ENCODE data around the gene CPNE4. TPM values are rescaled to one million over a fixed set of nuclear protein-coding genes. Genes with fewer than 3 reads are reported as not detected.
A peak's percentile ranks its signal among the peaks of the same experiment; 100 is the strongest.

The CPNE4 gene
- total RNA-seq, 1 donor from 2014 or later = not detected

DNA sequence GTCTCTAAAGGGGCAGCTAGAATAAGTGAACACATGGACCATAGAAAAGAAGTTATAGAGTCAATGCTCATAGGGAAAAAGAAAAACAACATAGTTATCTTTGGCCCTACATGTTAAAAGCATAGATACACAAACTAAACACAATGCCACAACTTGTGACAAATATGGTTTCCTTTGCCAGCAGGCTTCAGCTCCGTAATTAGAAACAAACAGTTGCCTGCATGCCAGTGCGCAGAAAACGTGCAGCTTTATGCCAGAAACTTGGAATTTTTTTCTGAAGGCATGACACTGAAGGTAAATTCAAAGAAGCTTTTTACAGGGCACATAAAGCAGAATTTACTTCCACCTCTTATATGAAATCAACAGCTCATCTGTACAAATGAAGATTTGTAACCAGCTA, 2.2 kb upstream of the CPNE4 start:
- peaks cover 5% of the 10 kb centered on the region for H3K4me1 Mint-ChIP-seq (ENCODE audit: unreplicated experiment)
- H3K9me3 Mint-ChIP-seq (ENCODE audit: unreplicated experiment) = no peaks in the 10 kb centered on the region
- TF ChIP-seq, protein P1, sequence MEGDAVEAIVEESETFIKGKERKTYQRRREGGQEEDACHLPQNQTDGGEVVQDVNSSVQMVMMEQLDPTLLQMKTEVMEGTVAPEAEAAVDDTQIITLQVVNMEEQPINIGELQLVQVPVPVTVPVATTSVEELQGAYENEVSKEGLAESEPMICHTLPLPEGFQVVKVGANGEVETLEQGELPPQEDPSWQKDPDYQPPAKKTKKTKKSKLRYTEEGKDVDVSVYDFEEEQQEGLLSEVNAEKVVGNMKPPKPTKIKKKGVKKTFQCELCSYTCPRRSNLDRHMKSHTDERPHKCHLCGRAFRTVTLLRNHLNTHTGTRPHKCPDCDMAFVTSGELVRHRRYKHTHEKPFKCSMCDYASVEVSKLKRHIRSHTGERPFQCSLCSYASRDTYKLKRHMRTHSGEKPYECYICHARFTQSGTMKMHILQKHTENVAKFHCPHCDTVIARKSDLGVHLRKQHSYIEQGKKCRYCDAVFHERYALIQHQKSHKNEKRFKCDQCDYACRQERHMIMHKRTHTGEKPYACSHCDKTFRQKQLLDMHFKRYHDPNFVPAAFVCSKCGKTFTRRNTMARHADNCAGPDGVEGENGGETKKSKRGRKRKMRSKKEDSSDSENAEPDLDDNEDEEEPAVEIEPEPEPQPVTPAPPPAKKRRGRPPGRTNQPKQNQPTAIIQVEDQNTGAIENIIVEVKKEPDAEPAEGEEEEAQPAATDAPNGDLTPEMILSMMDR (IDR thresholded peaks at IDR 0.05) = no peak
- no peaks in the 10 kb centered on the region for H3K36me3 Mint-ChIP-seq (ENCODE audit: unreplicated experiment)
- H3K4me3 Mint-ChIP-seq (ENCODE audit: unreplicated experiment) = no peak overlapping the region
- peaks cover 69% of the 10 kb centered on the region for H3K27me3 Mint-ChIP-seq (ENCODE audit: unreplicated experiment)
- no peak for DNase-seq (ENCODE audit: extremely low spot score, unreplicated experiment)
- no peak overlapping the region for H3K27ac Mint-ChIP-seq (ENCODE audit: unreplicated experiment)

DNA sequence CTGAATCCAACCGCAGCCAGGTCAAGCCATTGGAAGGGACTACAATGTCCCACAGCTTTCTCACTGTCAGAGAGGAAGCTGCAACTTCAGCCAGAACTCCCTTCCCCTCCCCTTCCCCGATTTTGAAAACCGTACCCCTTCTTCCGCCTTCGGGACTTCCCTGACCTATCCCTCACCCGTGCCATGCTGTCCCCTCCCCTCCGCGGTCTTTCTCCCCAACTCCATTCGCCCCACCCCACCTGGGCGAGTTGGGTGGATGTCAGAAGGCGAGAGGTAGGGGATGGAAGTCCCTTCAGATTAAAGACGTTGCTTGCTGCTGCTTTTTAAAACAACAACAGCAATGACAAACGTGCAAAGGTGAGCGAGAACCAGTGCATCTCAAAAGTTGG, 723 bp downstream of the CPNE4 start:
- H3K36me3 Mint-ChIP-seq (ENCODE audit: unreplicated experiment) = no peaks in the 10 kb centered on the region
- no peak overlapping the region for H3K4me3 Mint-ChIP-seq (ENCODE audit: unreplicated experiment)
- no peak for DNase-seq (ENCODE audit: extremely low spot score, unreplicated experiment)
- H3K9me3 Mint-ChIP-seq (ENCODE audit: unreplicated experiment) = no peaks in the 10 kb centered on the region
- no peak overlapping the region for H3K27ac Mint-ChIP-seq (ENCODE audit: unreplicated experiment)
- H3K27me3 Mint-ChIP-seq (ENCODE audit: unreplicated experiment) = peaks cover 66% of the 10 kb centered on the region
- peaks cover 5% of the 10 kb centered on the region for H3K4me1 Mint-ChIP-seq (ENCODE audit: unreplicated experiment)
- TF ChIP-seq, protein P1 (IDR thresholded peaks at IDR 0.05) = no peak

DNA sequence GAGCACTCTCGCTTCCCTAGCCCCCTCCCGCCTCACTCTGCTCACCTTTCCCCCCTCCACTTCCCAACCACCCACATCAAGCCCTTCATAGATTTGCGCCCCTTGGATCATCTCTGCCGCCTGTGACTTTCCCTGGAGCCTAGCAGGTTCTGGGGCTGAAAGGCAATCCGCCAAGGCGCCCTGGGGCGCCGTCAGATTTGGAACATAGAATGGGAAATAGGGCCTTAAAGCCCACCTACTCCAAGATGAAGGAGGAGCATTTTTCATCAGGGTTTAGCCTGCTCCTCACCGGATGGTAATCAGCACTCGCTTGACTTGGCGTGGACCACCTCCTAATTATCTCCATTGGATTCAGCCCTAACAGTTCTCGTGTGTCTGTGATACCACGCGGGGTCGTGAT, 1.3 kb downstream of the CPNE4 start:
- Mint-ChIP-seq H3K27me3 (ENCODE audit: unreplicated experiment) (peaks cover 64% of the 10 kb centered on the region), H3K9me3 (ENCODE audit: unreplicated experiment) (no peaks in the 10 kb centered on the region), H3K4me3 (ENCODE audit: unreplicated experiment) (no peak overlapping the region), H3K4me1 (ENCODE audit: unreplicated experiment) (peaks cover 5% of the 10 kb centered on the region), H3K36me3 (ENCODE audit: unreplicated experiment) (no peaks in the 10 kb centered on the region), H3K27ac (ENCODE audit: unreplicated experiment) (no peak overlapping the region)
- TF ChIP-seq, protein P1 (IDR thresholded peaks at IDR 0.05) = no peak
- DNase-seq (ENCODE audit: extremely low spot score, unreplicated experiment) = no peak

DNA sequence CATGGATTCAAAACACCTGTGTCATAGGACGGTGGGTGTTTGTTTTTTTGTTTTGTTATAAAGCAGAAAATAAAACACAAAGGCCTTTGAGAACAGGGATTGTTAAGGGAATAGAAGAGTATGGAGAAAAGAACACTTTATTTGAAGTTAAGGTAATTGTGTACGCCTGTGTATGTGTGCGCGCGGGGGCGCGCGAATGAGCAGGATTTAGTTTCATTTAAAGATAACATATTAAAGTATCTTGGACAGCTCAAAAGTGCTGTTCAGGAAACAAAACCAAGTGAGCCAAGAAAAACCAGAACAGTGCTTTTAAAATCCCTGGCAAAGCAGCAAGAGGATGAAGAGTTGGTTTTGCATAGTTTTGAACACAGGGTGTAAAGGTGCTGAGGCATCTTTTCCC, 1.9 kb downstream of the CPNE4 start:
- Mint-ChIP-seq H3K27me3 (ENCODE audit: unreplicated experiment) (peaks cover 64% of the 10 kb centered on the region), H3K9me3 (ENCODE audit: unreplicated experiment) (no peaks in the 10 kb centered on the region), H3K4me1 (ENCODE audit: unreplicated experiment) (peaks cover 5% of the 10 kb centered on the region), H3K4me3 (ENCODE audit: unreplicated experiment) (no peak overlapping the region), H3K27ac (ENCODE audit: unreplicated experiment) (no peak overlapping the region), H3K36me3 (ENCODE audit: unreplicated experiment) (no peaks in the 10 kb centered on the region)
- no peak for DNase-seq (ENCODE audit: extremely low spot score, unreplicated experiment)
- TF ChIP-seq, protein P1 (IDR thresholded peaks at IDR 0.05) = no peak

DNA sequence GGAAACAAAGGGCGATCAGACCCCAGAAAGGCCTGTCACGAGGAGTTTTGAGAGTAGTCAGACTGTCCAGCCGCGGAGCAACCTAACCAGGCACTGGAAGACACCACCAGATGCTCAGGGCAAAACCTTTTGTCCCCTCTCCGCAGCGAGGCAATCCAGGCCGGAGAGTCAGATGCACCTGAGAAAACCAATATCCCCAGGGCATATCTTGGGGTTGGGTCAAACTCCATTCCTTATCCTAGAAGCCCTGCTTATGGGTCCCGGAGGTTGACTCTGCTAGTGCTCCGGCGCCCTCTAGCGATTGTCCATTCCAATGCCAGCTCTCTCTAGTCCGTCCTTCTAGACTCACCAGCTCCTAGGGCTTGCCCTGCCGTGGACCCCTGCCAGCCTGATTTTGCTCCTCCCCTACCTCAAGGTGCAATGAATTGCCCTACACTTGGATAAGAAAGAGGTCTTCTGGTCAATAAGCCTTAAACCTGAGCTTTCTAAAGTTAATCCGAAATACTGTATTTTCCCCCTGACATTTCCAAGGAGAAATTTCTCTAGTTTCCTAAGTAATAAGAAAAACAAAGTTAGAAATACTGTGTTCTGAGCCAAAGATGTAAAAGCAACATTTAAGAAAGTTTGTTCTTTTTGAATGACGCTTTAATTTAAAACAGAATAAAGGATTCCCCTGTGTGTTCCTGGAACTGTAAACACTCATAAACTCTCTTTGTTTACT, 5.5 kb downstream of the CPNE4 start:
- Mint-ChIP-seq H3K9me3 (ENCODE audit: unreplicated experiment) (no peaks in the 10 kb centered on the region), H3K4me3 (ENCODE audit: unreplicated experiment) (no peak overlapping the region), H3K4me1 (ENCODE audit: unreplicated experiment) (peaks cover under 1% of the 10 kb centered on the region), H3K27me3 (ENCODE audit: unreplicated experiment) (peaks cover 42% of the 10 kb centered on the region), H3K36me3 (ENCODE audit: unreplicated experiment) (no peaks in the 10 kb centered on the region), H3K27ac (ENCODE audit: unreplicated experiment) (no peak overlapping the region)
- peak; percentile 87 for DNase-seq (ENCODE audit: extremely low spot score, unreplicated experiment)
- TF ChIP-seq, protein P1 (IDR thresholded peaks at IDR 0.05) = peak; percentile 88

Data from osteocyte (in vitro differentiated cells).